GM18870 (cell line): ENCODE measurements around the gene DDC.

Experiments used
- ATAC-seq: cut with Tn5 transposase; IDR thresholded peaks from one replicate; pipeline ENCODE4 v1.9.1; 2021; ENCODE audit warnings: moderate library complexity; ENCODE audit not compliant: unreplicated experiment

The DDC gene

DNA sequence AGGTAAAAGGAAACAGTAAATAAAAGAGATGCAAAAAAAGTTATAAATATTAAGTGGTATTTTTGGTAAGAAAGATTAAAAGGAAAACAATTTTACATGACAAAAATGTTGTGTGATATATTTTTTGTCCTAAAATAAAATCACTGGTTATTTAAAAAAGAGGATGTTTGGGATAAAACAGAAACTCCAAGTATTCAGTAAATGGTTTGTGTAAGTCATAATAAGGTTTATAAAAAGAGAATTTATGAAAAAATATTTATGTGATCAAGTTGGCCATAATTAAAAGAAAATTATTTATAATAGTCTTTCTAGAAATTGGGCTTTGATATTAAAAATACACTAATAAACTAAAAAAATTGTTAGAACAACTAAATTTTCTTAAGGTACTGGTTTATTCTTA, 76.8 kb downstream of the DDC start:
- ATAC-seq, result no peak

DNA sequence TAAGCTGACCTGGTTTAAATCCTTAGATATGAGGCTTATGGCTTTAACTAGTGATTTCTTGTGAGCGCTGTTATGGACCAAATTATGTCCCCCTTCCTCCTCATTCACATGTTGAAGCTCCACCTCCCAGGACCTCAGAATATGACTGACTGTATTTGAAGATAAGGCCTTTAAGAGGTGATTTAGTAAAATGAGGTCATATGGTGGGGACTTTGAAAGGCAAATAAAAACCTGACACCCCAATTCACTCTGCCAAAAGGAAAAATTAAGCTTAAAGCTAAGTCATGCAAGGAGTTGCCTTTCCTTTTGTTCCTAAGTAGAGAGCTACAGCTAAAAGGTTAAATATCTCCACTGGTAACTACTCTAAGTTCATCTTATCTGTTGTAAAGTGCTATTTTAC, 78.7 kb downstream of the DDC start:
- no peak for ATAC-seq

DNA sequence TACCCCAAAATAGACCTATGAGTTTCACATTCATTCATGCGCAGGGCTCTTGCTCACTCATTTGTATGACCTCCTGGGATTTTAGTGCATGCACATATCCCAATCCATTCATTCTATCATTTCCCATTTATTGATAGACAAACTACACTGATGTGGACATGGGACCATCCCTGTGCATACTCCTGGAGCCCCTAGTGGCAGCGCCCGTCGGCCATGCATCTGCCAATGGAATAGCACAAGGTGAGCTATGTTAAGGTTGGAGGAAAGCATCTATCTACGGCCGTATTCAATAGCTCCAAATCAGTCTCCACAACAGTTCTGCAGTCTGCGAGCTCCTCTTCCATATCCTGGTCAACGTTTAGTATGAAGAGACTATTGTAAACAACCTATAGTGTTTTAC, 83.3 kb downstream of the DDC start:
- ATAC-seq, result no peak

DNA sequence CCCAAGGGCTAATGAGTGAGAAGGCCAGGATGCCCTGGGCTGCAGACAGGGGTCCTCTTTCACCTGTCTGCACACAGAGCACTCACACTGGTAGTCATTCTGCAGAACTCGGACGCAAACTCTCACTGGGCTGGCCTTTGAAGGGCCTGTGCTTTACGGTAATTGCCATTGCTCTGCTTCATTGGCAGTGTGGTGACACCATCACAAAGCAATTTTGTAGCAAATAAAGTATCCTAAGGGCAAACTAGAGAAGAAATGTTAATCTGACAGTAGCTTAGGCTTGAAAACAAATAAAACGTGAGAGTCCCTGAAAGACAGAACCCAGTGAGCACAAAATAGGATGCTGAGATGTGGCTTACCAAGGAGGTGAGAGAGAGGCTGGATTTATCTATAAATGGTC, 84.4 kb downstream of the DDC start:
- no peak for ATAC-seq

DNA sequence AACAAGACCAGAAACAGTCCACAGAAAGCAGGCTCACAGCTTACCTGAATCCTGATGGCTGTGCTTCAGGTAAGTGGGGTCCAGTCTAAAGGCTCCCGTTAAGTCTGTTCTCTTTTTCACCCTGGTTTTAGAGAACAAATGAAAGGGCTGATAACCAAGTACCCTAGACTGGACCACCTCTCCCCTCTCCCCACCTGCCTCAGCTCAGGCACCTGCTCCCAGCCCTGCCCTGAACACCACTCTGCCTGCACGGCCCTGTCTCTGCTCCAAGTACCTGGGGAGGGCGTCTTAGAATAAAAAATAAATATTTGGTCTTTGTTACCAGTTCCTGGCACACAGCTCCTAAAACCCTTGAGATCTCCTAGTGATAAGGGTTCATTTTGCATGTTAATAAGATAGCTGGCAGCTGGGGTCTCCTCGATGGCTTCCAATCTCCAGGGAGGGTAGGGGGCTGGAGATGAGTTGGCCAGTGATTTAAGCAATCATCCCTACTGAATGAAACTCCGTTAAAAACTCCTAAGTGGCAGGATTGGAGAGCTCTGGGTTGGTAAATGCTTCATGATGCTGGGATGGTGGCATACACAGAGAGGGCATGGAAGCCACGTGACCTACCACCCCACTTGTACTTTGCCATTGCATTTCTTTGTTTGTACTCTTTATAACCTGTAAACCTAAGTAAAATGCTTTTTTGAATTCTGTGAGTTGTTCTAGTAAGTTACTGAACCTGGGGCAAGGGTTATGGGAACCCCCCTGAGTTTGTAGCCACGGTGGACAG, 85.3 kb downstream of the DDC start:
- no peak for ATAC-seq

DNA sequence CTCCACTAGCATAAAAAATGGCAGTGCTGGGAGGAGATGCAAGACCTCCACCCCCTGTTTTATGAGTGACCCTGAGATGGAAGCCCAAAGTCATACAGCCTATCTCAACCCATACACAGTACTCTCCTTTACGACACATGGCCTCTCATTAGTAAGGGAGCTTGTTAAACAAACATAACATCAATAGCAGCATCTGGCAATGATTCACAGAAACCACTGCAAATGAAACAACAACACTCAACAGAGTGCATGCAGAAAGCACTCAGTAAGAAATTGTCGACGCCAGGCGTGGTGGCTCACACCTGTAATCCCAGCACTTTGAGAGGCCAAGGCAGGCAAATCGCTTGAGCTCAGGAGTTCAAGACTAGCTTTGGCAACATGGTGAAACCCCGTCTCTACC, 87.6 kb downstream of the DDC start:
- no peak for ATAC-seq

DNA sequence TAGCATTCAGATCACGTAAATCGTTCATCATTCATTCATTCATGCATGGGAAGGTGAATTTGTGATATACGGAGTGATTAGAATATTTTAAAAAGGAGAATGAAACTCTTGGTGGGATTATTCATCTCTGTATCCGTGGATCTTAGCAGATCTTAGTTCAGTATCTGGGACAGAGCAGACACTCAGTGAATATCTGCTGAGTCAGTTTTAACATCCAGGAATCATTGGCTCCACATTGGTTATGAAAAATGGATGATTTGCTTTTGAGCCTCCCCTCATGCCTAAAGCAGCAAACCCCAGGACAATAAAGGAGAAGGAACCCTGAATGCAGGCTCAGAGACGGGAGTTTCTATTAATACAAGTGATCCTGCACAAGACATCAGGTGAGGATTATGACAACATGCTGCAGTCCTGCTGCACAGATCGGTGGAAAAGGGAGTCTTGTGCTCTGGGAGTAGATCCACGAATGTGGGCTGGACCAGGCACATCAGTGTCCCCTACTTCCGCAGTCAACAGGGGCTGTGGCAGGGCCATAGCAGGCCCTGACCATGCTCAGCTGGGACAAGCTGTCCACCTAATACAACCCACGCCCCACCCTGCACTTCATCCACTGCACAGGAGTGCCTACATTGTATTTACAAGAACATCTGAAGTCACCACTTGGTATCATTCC, 88.1 kb downstream of the DDC start:
- no peak for ATAC-seq

DNA sequence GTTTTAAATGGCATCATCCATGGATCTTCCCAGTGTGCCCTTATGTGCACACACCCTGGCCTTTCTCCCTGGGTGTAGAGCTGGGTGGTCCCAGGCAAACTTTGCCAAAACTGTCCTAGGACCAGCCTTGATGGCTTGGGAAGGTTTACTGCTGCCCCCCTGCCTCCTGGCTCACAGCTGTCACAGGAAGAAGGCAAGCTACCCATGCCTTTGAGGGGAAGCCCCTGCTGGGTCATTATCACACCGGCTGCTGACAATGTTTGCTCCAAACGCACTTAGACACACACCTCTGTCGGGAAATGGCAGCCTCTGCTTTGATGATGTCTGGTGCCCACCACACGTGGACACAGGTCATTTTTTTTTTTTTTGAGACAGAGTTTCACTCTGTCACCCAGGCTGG, 89.9 kb downstream of the DDC start:
- peak; percentile 74 for ATAC-seq

DNA sequence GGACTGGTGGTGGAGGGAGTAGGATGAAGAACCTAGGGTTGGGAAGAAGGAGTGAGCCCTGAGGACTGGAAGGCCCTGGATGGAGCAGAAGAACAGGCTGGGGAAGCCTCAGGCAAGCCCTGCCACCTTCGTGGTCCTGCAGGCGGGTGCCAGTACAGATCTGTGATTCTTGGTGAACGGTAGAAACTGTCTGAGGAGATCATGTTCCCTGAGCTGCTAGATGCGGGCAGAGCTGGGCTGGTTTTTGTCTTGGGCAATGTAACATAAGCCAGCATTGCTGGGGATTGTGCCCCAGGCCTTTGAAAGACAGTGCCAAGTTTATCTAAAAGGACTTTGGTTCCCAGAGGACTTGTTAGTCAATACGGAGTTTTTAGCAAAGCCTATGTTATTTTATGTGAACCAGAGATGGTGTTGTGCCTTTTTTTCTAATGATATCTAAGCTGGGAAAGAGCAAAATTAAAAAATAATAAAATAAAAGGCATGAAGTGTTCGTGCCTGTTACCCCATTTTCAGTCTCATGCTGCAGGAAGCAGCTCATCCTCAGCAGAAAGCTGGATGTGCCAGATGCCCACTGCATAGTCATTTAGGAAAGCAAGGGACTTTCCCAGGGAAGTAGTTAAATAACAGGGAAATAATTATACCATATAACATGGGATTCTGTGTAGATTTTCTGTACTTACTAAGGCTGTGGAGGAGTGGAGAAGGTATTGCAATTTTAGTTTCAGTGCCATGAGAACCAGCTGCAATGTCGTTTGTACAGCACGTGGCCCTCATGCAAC, 90.6 kb downstream of the DDC start:
- ATAC-seq, result no peak

DNA sequence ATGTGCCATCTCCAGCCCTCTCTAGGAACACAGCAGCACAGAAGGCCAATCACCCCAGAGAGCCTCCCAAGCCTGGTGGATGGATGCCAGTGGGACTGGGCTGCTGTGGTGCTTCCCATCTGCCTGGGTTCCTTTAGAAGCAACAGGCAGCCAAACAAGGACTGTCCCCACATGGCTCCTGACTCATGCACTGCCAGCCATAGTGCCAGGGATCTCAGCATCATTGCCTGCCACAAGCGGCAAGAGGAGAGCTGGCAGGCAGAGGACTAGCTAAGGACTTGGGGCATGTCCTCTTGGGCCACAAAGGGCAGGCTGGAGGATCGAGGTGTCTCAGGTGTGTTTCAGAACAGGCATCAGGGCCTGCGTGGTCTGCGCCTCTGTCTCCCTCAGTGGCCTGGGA, 91.7 kb downstream of the DDC start:
- ATAC-seq, result no peak

DNA sequence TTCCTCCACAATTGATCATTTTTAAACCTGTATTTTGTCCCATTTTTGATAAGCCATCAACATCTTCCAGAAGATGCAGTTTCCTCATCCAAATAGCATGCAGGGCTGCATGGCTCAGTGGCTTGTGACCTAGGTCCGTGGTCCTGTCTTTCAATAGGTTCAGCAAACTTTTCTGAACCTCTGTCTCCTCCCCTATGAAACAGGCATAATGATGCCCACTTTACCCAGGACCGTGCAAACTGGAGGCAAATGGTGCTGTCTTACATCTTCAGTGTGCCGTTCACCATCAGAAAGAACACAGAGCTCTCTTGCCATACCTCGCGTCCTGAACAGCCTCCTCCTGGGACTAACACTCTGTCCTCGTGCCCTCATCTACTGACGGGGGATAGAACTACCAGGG, 92.8 kb downstream of the DDC start:
- ATAC-seq, result no peak

DNA sequence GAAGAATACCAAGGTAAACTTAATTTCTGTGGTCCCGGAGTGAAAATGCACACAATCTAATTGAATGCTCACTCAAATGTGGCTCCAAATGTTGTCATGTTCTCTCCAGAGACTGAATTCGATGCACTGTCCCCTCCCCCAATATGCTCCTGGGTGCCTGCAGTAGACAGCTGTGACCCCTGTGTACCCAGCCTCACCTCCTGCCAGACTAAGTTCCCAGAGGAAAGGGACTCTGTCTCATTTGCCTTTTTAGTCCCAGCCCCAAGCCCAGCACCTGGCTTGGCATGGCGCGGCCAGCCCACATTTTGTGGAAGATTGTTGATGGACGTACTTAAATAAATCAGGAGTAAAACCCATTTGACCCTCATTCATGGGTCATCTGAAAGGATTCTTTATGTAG, 93.2 kb downstream of the DDC start:
- ATAC-seq, result no peak

DNA sequence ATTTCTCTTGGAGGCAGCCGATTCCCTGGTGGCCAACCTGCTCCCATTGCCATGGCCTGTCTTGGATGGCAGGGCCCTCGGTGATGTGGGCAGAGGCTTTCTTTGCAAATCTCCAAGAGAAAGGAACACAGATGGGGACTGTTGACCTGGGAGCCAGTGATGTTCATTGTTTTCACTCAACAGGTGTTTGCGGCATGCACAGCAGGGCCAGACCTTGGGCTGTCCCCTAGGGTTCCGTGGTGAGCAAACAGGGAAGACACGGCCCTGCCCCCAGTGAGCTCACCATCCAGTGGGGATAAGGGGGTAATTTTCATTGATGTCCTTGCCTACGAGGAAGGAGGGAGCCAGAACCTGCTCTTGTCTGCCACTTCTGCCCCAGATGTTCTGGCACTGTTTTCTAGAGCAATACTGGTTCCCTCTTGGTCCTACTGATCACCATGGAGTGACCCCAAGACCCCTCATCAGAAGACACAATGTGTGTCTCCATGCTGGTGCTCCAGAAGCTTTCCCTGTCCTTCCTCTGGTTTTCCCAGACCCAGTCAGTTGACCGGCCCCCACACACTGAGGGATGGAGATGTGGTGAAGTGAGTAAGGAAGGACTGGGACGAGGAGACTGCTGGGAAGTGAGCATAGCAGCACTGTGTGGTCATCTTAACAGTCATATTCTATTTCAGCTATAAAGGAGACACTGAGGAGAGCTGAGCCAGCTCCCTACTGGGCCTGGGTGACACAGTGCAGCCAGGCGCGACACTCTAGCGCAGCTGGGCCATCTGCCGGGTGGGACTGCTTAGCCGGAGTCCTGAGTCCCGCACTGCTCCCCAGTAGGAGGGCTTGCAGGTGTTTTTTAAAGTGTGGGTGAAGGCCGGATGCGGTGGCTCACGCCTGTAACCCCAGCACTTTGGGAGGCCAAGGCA, 94.7 kb downstream of the DDC start:
- no peak for ATAC-seq

DNA sequence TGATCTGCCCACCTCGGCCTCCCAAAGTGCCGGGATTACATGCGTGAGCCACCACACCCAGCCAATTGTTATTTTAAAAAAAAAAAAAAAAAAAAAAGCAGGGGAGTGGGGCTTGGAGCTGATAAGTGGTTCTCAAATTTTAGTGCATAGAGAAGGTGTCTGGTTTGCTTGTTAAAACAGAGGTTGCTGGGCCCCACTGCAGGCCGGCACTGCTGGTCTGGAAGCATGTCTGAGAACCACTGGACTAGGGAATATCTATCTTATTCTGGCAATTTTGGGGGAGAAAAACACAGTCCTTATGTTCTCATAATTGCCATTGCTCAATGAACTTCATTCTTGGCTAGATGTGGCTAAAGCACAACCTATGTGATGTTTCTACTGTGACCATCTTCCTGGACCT, 96.0 kb downstream of the DDC start:
- ATAC-seq, result no peak

DNA sequence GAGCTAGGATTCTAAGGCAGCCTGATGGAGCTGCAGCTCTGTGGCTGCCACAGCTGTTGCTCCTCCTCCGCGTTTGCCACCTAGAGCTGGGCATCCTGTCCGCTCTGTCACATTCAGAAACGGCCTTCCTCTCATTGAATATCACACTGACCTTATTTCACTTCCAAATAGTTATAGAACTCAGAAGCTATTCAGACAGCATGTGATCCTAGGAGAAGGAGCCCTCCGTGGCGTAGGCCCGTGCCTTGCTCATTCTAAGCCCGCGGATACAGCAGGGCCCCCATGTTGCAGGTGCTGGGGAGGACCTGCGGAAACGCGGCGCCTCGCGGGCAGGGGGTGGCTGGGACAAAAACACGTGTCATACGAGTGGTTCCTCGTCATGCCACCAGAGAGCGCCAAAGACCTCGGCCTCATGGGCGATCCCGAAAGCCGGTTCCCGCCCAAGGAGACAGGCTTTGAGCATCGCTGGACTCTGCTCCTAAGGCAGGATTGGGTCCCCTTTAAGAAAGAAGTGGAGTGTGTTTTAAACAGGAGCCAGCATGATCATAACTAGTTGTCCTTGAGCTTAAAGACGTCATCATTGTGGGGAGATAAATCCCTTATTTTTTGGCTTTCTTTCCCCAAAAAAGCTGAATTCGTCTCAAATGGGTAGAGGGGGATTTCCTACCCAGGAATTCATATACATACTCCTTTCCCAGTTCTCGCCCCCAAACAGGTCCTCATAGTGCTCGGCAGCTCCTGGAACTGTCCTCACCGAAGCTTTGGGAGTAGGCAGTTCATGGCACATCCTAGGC, 97.2 kb downstream of the DDC start:
- peak; percentile 67 for ATAC-seq

DNA sequence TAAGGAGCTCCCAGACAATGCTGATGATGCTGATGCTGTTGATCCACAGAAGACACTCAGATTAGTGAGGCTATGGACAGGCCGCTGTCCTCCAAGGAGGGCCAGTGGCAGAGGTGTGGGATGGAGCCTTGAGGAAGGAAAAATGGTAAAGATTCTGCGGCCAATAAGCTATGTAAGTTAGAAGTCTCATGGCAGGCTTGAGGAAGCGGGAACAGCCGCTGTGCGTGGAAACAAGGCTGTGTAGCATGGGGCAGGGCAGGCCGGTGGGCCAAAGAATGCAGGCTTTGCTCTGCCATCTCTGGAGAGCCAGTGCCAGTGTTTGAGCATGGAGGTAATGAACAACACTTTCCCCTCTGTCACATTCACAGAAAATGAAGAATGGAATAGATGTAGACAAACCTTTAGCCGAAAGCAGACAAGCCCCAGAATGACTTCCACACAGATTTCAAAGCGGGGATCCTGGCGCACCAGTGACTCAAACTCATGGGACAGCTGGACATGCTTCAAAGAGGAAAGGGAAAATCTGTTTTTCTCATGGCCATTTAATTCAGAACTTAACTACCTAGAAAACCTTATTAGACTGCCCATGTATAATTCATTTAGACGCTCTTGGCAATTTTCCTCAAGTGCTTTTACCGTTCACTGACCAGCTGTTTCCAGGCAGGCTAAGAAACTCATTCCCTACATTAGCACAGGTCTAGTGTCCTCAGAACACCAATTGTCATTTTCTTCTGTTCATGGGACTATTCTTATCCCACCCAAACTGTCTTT, 98.2 kb downstream of the DDC start:
- ATAC-seq, result no peak

DNA sequence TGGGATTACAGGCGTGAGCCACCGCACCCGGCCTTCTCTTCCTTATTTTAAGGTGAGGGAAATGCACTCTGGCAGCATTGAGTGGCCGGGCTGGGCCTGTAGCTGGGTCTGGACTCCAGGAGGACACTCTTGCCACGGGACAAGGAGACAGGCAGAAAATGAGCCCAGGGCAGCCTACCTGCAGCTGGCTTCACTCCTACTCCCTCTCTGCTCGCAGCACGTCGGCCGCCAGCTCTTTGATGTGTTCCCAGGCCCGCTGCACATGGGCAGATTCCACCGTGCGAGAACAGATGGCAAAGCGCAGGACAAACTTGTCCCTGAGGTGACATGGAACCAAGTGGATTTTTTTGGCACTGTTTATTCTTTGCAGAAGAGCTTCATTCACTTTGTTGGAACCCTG, 102.2 kb downstream of the DDC start:
- no peak for ATAC-seq

DNA sequence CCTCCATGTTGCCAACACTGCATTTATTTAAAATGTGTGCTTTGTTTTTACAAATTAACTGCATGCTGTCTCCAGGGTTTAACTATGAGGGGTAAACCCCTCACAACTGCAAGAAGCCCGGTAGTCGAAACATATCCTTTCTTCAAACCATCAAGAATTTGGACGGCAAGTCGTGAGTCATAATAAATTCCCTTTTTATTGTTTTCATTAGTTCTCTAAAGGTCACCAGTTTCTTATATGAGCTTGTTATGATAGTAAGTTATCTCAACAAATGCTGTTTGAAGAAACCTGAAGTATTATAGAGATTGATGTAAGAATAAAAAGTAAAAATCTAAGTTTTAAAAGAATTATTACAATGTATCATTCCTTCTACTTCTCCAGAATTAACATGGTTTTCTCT, 102.8 kb downstream of the DDC start:
- no peak for ATAC-seq

DNA sequence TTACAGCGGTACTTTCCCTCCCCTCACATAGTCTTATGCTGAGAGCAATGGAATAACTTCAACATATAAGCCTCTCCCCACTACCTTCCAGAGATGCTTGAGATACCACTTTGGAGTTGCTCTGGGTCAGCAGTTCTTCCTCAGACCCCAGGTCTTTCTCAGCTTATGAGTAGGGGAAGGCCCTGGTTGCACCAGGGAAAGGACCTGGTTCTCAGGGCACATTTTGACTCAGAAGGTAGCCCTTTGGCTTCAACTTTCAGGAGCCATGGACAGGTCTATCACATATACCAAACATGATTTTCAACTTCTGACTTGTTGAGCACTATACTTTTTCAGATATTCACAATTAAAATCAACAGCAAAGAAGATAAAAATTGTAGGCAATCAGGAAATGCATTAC, 103.5 kb downstream of the DDC start:
- ATAC-seq, result no peak
